ENCODE measurements around the gene GAMT. TPM values are rescaled to one million over a fixed set of nuclear protein-coding genes. Genes with fewer than 3 reads are reported as not detected.

Gene GAMT
- total and polyA plus RNA-seq, 2 of the 13 experiments (the other 11 are each of a cell fraction or from before 2014, with no cell fraction given) = 115 to 124 TPM

DNA sequence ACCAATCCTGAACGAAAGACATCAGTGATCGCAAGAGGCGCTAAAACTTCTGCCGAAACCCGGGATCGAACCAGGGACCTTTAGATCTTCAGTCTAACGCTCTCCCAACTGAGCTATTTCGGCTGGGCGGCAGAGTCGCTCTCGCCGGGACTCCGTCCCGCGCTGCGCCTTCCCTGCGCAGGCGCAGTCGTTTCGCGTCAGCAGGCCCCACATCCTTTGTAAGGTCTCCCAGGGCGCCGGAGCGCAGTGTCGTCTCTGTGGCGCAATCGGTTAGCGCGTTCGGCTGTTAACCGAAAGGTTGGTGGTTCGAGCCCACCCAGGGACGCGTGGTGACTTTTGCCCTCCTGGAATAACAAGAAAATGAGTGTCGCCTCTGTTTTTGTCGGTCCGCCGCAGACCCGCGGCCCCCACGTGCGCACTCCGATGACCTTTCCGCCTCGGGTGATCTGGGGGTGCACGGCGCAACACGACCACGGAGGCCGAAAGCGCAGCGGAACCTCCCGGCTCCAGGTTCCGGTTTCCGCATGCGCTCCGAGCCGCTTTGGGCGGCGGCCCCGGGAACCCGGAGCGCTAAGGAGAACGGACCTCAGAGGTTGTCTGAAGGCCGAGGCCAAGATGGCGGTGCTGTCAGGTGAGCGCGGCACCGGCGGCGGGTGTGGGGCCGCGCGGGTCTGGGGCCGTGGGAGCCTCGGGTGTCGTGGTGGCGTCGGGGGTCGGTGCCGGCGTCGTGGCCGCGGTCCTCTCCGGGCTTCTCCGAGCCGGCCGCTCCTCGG, 17.8 kb downstream of the GAMT start, which contains the start of gene NDUFS7 (continued):
- TF ChIP-seq HIC2 (CRISPR knock-in tag; IDR thresholded peaks at IDR 0.05; ENCODE audit: low read depth) (peak; percentile 44; the same call in 1 of the 2 replicates), AHDC1 (CRISPR knock-in tag; IDR thresholded peaks at IDR 0.05; ENCODE audit: borderline replicate concordance) (peak; percentile 81; the same call in 1 of the 2 replicates), SRSF9 (IDR thresholded peaks at IDR 0.05; ENCODE audit: borderline replicate concordance, insufficient read depth, low read depth, low read length, poor library complexity, severe bottlenecking) (no peak), ZNF253 (CRISPR knock-in tag; IDR thresholded peaks at IDR 0.05; ENCODE audit: borderline replicate concordance) (peak; percentile 93), KAT2B (IDR thresholded peaks at IDR 0.05; ENCODE audit: borderline replicate concordance, low read depth, low read length) (no peak), ISX (CRISPR knock-in tag; conservative IDR thresholded peaks at IDR 0.05) (no peak), ZNF567 (CRISPR knock-in tag; IDR thresholded peaks at IDR 0.05; ENCODE audit: borderline replicate concordance) (no peak; the same call in 1 of the 2 replicates), NFE2L2 (IDR thresholded peaks at IDR 0.05; ENCODE audit: low read length) (no peak), RELA (CRISPR knock-in tag; IDR thresholded peaks at IDR 0.05) (peak; percentile 50; the same call in 1 of the 2 replicates), PPARG (CRISPR knock-in tag; conservative IDR thresholded peaks at IDR 0.05) (peak; percentile 70), CC2D1A (CRISPR knock-in tag; IDR thresholded peaks at IDR 0.05) (0 out of 2 replicates have a peak, but pooled peaks have one; percentile 48)
- TF ChIP-seq, protein P1, sequence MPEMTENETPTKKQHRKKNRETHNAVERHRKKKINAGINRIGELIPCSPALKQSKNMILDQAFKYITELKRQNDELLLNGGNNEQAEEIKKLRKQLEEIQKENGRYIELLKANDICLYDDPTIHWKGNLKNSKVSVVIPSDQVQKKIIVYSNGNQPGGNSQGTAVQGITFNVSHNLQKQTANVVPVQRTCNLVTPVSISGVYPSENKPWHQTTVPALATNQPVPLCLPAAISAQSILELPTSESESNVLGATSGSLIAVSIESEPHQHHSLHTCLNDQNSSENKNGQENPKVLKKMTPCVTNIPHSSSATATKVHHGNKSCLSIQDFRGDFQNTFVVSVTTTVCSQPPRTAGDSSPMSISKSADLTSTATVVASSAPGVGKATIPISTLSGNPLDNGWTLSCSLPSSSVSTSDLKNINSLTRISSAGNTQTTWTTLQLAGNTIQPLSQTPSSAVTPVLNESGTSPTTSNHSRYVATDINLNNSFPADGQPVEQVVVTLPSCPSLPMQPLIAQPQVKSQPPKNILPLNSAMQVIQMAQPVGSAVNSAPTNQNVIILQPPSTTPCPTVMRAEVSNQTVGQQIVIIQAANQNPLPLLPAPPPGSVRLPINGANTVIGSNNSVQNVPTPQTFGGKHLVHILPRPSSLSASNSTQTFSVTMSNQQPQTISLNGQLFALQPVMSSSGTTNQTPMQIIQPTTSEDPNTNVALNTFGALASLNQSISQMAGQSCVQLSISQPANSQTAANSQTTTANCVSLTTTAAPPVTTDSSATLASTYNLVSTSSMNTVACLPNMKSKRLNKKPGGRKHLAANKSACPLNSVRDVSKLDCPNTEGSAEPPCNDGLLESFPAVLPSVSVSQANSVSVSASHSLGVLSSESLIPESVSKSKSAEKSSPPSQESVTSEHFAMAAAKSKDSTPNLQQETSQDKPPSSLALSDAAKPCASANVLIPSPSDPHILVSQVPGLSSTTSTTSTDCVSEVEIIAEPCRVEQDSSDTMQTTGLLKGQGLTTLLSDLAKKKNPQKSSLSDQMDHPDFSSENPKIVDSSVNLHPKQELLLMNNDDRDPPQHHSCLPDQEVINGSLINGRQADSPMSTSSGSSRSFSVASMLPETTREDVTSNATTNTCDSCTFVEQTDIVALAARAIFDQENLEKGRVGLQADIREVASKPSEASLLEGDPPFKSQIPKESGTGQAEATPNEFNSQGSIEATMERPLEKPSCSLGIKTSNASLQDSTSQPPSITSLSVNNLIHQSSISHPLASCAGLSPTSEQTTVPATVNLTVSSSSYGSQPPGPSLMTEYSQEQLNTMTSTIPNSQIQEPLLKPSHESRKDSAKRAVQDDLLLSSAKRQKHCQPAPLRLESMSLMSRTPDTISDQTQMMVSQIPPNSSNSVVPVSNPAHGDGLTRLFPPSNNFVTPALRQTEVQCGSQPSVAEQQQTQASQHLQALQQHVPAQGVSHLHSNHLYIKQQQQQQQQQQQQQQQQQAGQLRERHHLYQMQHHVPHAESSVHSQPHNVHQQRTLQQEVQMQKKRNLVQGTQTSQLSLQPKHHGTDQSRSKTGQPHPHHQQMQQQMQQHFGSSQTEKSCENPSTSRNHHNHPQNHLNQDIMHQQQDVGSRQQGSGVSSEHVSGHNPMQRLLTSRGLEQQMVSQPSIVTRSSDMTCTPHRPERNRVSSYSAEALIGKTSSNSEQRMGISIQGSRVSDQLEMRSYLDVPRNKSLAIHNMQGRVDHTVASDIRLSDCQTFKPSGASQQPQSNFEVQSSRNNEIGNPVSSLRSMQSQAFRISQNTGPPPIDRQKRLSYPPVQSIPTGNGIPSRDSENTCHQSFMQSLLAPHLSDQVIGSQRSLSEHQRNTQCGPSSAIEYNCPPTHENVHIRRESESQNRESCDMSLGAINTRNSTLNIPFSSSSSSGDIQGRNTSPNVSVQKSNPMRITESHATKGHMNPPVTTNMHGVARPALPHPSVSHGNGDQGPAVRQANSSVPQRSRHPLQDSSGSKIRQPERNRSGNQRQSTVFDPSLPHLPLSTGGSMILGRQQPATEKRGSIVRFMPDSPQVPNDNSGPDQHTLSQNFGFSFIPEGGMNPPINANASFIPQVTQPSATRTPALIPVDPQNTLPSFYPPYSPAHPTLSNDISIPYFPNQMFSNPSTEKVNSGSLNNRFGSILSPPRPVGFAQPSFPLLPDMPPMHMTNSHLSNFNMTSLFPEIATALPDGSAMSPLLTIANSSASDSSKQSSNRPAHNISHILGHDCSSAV (CRISPR knock-in tag; IDR thresholded peaks at IDR 0.05; ENCODE audit: borderline replicate concordance) = no peak; the same call in 1 of the 2 replicates

Data from HepG2 (cell line).